ENCODE data around the gene CEP131. TPM values are rescaled to one million over a fixed set of nuclear protein-coding genes. Genes with fewer than 3 reads are reported as not detected.
A peak's percentile ranks its signal among the peaks of the same experiment; 100 is the strongest.

CEP131 gene
- total RNA-seq, 1 donor from 2014 or later, result 33.2 TPM

DNA sequence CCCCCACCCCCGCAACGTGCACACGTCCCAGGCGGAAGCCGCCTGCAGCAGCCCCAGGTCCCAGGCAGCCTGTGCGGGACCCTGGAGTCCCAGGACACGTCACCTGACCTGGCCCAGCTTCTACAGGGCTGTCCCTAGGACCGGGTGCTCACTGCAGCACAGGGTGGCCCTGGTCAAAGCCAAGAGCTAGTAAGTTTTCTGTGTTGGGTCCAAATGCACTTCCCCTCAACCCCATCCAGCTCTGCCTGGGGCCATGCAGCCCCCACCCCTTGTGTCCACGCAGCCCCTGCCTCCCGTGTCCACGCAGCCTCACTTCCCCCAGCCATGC is 79.6 kb downstream of the CEP131 start:
- DNase-seq (ENCODE audit: low spot score, unreplicated experiment), result no peak
- Mint-ChIP-seq H3K4me3 (ENCODE audit: low read depth) (no peak overlapping the region), H3K27ac (no peak overlapping the region), H3K9me3 (ENCODE audit: low read depth) (peaks cover 3% of the 10 kb centered on the region), H3K36me3 (ENCODE audit: insufficient read depth) (no peaks in the 10 kb centered on the region), H3K27me3 (no peaks in the 10 kb centered on the region), H3K4me1 (ENCODE audit: low read depth) (no peaks in the 10 kb centered on the region)
- TF ChIP-seq, protein P1, sequence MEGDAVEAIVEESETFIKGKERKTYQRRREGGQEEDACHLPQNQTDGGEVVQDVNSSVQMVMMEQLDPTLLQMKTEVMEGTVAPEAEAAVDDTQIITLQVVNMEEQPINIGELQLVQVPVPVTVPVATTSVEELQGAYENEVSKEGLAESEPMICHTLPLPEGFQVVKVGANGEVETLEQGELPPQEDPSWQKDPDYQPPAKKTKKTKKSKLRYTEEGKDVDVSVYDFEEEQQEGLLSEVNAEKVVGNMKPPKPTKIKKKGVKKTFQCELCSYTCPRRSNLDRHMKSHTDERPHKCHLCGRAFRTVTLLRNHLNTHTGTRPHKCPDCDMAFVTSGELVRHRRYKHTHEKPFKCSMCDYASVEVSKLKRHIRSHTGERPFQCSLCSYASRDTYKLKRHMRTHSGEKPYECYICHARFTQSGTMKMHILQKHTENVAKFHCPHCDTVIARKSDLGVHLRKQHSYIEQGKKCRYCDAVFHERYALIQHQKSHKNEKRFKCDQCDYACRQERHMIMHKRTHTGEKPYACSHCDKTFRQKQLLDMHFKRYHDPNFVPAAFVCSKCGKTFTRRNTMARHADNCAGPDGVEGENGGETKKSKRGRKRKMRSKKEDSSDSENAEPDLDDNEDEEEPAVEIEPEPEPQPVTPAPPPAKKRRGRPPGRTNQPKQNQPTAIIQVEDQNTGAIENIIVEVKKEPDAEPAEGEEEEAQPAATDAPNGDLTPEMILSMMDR (IDR thresholded peaks at IDR 0.05; ENCODE audit: unreplicated experiment), result no peak

DNA sequence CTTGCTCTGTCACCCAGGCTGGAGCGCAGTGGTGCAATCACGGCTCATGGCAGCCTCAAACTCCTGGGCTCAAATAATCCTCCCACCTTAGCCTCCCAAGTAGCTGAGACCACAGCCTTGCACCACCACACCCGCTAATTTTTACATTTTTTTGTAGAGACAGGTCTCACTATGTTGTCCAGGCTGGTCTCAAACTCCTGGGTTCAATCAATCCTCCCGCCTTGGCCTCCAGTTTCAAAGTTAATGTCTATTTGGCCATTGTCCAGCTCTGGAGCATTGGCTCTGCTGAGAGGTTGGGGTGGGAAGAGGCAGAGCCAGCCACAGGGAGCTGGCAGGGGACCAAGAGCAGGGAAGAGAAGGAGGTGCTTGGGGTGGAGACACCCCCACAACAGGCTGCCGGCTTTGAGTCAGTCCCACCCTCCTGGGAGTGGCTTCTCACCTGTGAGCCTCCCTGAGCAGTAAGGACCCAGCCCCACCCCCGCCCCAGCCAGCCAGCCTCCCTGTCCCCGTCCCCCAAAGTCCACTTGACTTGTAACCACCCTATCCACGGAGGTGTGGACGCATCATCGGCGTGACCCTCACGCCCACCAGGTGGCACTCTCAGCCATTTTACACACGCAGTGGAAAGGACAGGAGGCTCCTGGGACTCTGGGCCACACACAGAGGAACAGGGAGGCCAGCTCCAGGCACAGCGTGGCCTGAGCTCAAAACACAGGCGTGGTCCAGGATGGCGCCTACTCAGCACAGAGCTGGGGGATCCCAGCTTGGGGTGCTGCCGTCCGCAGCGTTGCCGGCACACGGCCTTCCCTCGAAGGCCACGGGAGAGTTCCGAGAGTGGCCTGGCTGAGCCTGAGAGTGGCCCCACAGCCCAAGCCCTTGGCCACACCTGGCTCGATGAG is 80.2 kb downstream of the CEP131 start:
- Mint-ChIP-seq H3K36me3 (ENCODE audit: insufficient read depth) (no peaks in the 10 kb centered on the region), H3K27ac (no peak overlapping the region), H3K4me1 (ENCODE audit: low read depth) (no peaks in the 10 kb centered on the region), H3K9me3 (ENCODE audit: low read depth) (peaks cover 3% of the 10 kb centered on the region), H3K4me3 (ENCODE audit: low read depth) (no peak overlapping the region), H3K27me3 (no peaks in the 10 kb centered on the region)
- TF ChIP-seq, protein P1 (IDR thresholded peaks at IDR 0.05; ENCODE audit: unreplicated experiment), result peak; percentile 69
- peak; percentile 66 for DNase-seq (ENCODE audit: low spot score, unreplicated experiment)

DNA sequence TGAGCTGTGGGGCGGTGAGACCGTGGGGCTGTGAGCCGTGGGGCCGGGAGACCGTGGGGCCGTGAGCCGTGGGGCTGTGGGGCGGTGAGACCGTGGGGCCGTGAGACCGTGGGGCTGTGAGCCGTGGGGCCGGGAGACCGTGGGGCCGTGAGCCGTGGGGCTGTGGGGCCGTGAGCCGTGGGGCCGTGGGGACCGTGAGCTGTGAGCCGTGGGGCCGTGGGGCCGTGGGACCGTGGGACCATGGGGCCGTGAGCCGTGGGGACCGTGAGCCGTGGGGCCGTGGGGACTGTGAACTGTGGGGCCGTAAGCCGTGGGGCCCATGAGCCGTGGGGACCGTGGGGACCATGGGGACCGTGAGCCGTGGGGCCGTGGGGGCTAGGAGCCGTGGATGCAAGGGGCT is 82.1 kb downstream of the CEP131 start:
- H3K9me3 Mint-ChIP-seq (ENCODE audit: low read depth), result peaks cover 3% of the 10 kb centered on the region
- H3K36me3 Mint-ChIP-seq (ENCODE audit: insufficient read depth), result no peaks in the 10 kb centered on the region
- H3K4me1 Mint-ChIP-seq (ENCODE audit: low read depth), result no peaks in the 10 kb centered on the region
- H3K27me3 Mint-ChIP-seq, result no peaks in the 10 kb centered on the region
- TF ChIP-seq, protein P1 (IDR thresholded peaks at IDR 0.05; ENCODE audit: unreplicated experiment), result no peak
- no peak overlapping the region for H3K27ac Mint-ChIP-seq
- DNase-seq (ENCODE audit: low spot score, unreplicated experiment), result no peak
- no peak overlapping the region for H3K4me3 Mint-ChIP-seq (ENCODE audit: low read depth)

DNA sequence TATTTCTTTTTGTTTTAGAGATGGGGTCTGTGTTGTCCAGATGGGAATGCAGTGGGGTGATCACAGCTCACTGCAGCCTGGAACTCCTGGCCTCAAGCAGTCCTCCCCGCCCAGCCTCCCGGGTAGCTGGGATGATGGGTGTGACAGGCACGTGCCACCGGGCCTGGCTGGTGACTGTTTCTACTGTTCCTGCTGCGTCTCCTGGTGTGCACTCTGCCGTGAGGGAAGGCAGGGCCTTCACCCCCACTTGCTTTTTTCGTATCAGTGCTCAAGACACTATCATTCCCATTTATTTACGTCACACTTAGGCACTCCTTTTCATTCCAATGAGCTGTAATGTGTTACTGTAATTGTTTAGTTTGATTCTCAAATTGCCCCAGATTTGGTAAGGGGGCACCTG is 82.7 kb downstream of the CEP131 start:
- H3K36me3 Mint-ChIP-seq (ENCODE audit: insufficient read depth), result no peaks in the 10 kb centered on the region
- no peaks in the 10 kb centered on the region for H3K4me1 Mint-ChIP-seq (ENCODE audit: low read depth)
- no peak overlapping the region for H3K27ac Mint-ChIP-seq
- peaks cover 3% of the 10 kb centered on the region for H3K9me3 Mint-ChIP-seq (ENCODE audit: low read depth)
- no peak for DNase-seq (ENCODE audit: low spot score, unreplicated experiment)
- TF ChIP-seq, protein P1 (IDR thresholded peaks at IDR 0.05; ENCODE audit: unreplicated experiment), result no peak
- H3K4me3 Mint-ChIP-seq (ENCODE audit: low read depth), result no peak overlapping the region
- no peaks in the 10 kb centered on the region for H3K27me3 Mint-ChIP-seq

Other genes starting within 250 kb of the CEP131 start
- gene CHMP6, start 231.1 kb downstream of the CEP131 start, total RNA-seq, result 26.1 and 27.8 TPM in 2 replicates
- 37.6 and 40.4 TPM in 2 replicates for gene BAIAP2, start 187.8 kb downstream of the CEP131 start, total RNA-seq
- gene PVALEF, start 57.5 kb downstream of the CEP131 start, total RNA-seq, result 0.31 TPM in 1 of 2 replicates, not detected in the other
- gene AATK, start 56.7 kb downstream of the CEP131 start, total RNA-seq, result 12.2 and 12.9 TPM in 2 replicates
- gene TEPSIN, start 16.1 kb upstream of the CEP131 start, total RNA-seq, result 57.4 and 63.2 TPM in 2 replicates
- 39.7 and 43.6 TPM in 2 replicates for gene NDUFAF8, start 16.4 kb upstream of the CEP131 start, total RNA-seq
- gene SLC38A10, start 72.3 kb upstream of the CEP131 start, total RNA-seq, result 128 and 130 TPM in 2 replicates
- 36.9 and 40.5 TPM in 2 replicates for gene BAHCC1, start 172.5 kb upstream of the CEP131 start, total RNA-seq